Uterus (tissue), 4 donors: Measurements from ENCODE around the gene TBCD. TPM values are rescaled to one million over a fixed set of nuclear protein-coding genes. Genes with fewer than 3 reads are reported as not detected.

Experiments used
- DNase-seq, 2 donors: peaks; one replicate each; pipeline ENCODE4 v3.0.0-alpha.2; 2019 to 2020
- H3K27ac ChIP-seq, 2 donors: fragments of 200-600 bp; sonication (generic); 1 replicate in 1 of 2; 2 replicates in 1 of 2; pipeline ENCODE4 v1.5.1; 2016 to 2018
- H3K27me3 ChIP-seq, 2 donors: fragments of 200-600 bp; sonication (generic); one replicate each; pipeline ENCODE4 v1.5.1; 2018 to 2019; ENCODE audit warnings: control low read depth in 1 of 2
- H3K36me3 ChIP-seq, 2 donors: fragments of 200-600 bp; sonication (generic); one replicate each; pipeline ENCODE4 v1.5.1; 2019; ENCODE audit warnings: control low read depth in 1 of 2
- H3K4me1 ChIP-seq, 2 donors: fragments of 200-600 bp; sonication (generic); one replicate each; pipeline ENCODE4 v1.5.1; 2018 to 2019; ENCODE audit warnings: control low read depth in 1 of 2
- H3K4me3 ChIP-seq, 2 donors: fragments of 200-600 bp; sonication (generic); 1 replicate in 1 of 2; 2 replicates in 1 of 2; pipeline ENCODE4 v1.5.1; 2018 to 2019; ENCODE audit warnings: mild to moderate bottlenecking in 1 of 2
- H3K9me3 ChIP-seq, 2 donors: fragments of 200-600 bp; sonication (generic); one replicate each; pipeline ENCODE4 v1.5.1; 2019; ENCODE audit warnings: control low read depth in 1 of 2
- CTCF ChIP-seq, 4 experiments: fragments of 200-600 bp in 2 of 4; fragments of 450-650 bp in 2 of 4; sonication (generic) in 2 of 4; IDR thresholded peaks; one replicate each; pipeline ENCODE4 v1.5.1; 2016 to 2019; ENCODE audit warnings: antibody characterized with exemption in 4 of 4, mild to moderate bottlenecking in 2 of 4, moderate library complexity in 1 of 4
- POLR2A ChIP-seq, 2 donors: fragments of 450-650 bp; IDR thresholded peaks; one replicate each; pipeline ENCODE4 v1.6.1; 2016; ENCODE audit warnings: antibody characterized with exemption in 2 of 2, mild to moderate bottlenecking in 1 of 2, moderate library complexity in 1 of 2
- intact Hi-C: fragments of 100-400 bp; cut with DNase I; formaldehyde crosslinking; loops from one replicate; pipeline ENCODE4 v1.15.1; 2023; ENCODE audit warnings: low total_unique reads
- total RNA-seq, 4 donors: library from RNA; depleted of rRNA in 3 of 4; stranded (reverse); fragments of >200 nt in 3 of 4; gene quantifications; one replicate each; pipeline versions ENCODE4 v1.1.0 to v1.2.4, GENCODE V29; 2014 to 2023
- donor health status: DM: yes; HTN: yes; CAD: no.

TBCD gene
- total RNA-seq, 4 donors from 2014 or later: 35.9 to 142 (median 61.3) TPM

GRCh38 chr17:82901856-82902255 lies 150.0 kb downstream of the TBCD start:
- Histone ChIP-seq H3K36me3 (no peaks in the 10 kb centered on the region), H3K4me1 (no peaks in the 10 kb centered on the region), H3K9me3 (no peaks in the 10 kb centered on the region), H3K27ac (no peak overlapping the region), H3K4me3 (no peak overlapping the region), H3K27me3 (no peaks in the 10 kb centered on the region)
- intact Hi-C loops: no loop called here
- TF ChIP-seq CTCF (IDR thresholded peaks at IDR 0.05) (no peak), POLR2A (IDR thresholded peaks at IDR 0.05) (no peak)
- DNase-seq: no peak

- H3K4me3 ChIP-seq: no peak overlapping the region
- H3K36me3 ChIP-seq: no peaks in the 10 kb centered on the region
- no peaks in the 10 kb centered on the region for H3K27me3 ChIP-seq
- intact Hi-C loops: no loop called here
- no peak overlapping the region for H3K27ac ChIP-seq
- no peak for DNase-seq
- no peaks in the 10 kb centered on the region for H3K4me1 ChIP-seq
- no peak for TF ChIP-seq POLR2A (IDR thresholded peaks at IDR 0.05)
- TF ChIP-seq CTCF (IDR thresholded peaks at IDR 0.05): no peak
- H3K9me3 ChIP-seq: no peaks in the 10 kb centered on the region
Measured at GRCh38 chr17:82902972-82903874, 151.4 kb downstream of the TBCD start.

- no peak for DNase-seq
- H3K27me3 ChIP-seq: no peaks in the 10 kb centered on the region
- H3K4me1 ChIP-seq: no peaks in the 10 kb centered on the region
- no peak overlapping the region for H3K27ac ChIP-seq
- TF ChIP-seq CTCF (IDR thresholded peaks at IDR 0.05): no peak
- TF ChIP-seq POLR2A (IDR thresholded peaks at IDR 0.05): no peak
- H3K4me3 ChIP-seq: no peak overlapping the region
- no peaks in the 10 kb centered on the region for H3K36me3 ChIP-seq
- no peaks in the 10 kb centered on the region for H3K9me3 ChIP-seq
- intact Hi-C loops: no loop called here
Measured at GRCh38 chr17:82905130-82905529, 153.3 kb downstream of the TBCD start.

GRCh38 chr17:82907797-82908542 lies 156.1 kb downstream of the TBCD start:
- Histone ChIP-seq H3K36me3 (no peaks in the 10 kb centered on the region), H3K27ac (peak overlapping the region; percentile 19 to 33)
- intact Hi-C loops: no loop called here

More at GRCh38 chr17:82907797-82908542, 156.1 kb downstream of the TBCD start:
- TF ChIP-seq CTCF (IDR thresholded peaks at IDR 0.05) (no peak), POLR2A (IDR thresholded peaks at IDR 0.05) (no peak)
- DNase-seq: peak in 1 of 2 donors; percentile 48
- Histone ChIP-seq H3K9me3 (no peaks in the 10 kb centered on the region), H3K4me1 (no peaks in the 10 kb centered on the region), H3K4me3 (no peak overlapping the region), H3K27me3 (no peaks in the 10 kb centered on the region)
